AG09309 (cell line): Measurements from ENCODE around the gene SIAH1.
"Not testable (repeated sequence)": the region's sequence is repeated elsewhere in the genome, so short reads cannot be mapped to it uniquely, and the experiment has no call there.

Experiments used
- DNase-seq: peaks from one replicate; pipeline ENCODE4 v3.0.0-alpha.2; 2010; ENCODE audit warnings: low read depth
- H3K4me3 ChIP-seq: 2 replicates; pipeline ENCODE4 v1.5.1; 2011; ENCODE audit warnings: mild to moderate bottlenecking, low read depth, low read length, moderate library complexity; ENCODE audit not compliant: control insufficient read depth
- TF ChIP-seq, protein P1 (sequence below): IDR thresholded peaks from 2 replicates; pipeline ENCODE4 v1.5.1; 2011; ENCODE audit warnings: mild to moderate bottlenecking, low read depth, low read length, inconsistent platforms; ENCODE audit not compliant: insufficient read depth, control insufficient read depth; ENCODE audit errors: missing control alignments

Gene SIAH1

GRCh38 chr16:48381201-48381600 lies 4.0 kb downstream of the SIAH1 start:
- H3K4me3 ChIP-seq, result no peak overlapping the region
- TF ChIP-seq, protein P1, sequence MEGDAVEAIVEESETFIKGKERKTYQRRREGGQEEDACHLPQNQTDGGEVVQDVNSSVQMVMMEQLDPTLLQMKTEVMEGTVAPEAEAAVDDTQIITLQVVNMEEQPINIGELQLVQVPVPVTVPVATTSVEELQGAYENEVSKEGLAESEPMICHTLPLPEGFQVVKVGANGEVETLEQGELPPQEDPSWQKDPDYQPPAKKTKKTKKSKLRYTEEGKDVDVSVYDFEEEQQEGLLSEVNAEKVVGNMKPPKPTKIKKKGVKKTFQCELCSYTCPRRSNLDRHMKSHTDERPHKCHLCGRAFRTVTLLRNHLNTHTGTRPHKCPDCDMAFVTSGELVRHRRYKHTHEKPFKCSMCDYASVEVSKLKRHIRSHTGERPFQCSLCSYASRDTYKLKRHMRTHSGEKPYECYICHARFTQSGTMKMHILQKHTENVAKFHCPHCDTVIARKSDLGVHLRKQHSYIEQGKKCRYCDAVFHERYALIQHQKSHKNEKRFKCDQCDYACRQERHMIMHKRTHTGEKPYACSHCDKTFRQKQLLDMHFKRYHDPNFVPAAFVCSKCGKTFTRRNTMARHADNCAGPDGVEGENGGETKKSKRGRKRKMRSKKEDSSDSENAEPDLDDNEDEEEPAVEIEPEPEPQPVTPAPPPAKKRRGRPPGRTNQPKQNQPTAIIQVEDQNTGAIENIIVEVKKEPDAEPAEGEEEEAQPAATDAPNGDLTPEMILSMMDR, result no peak
- DNase-seq, result no peak

DNA sequence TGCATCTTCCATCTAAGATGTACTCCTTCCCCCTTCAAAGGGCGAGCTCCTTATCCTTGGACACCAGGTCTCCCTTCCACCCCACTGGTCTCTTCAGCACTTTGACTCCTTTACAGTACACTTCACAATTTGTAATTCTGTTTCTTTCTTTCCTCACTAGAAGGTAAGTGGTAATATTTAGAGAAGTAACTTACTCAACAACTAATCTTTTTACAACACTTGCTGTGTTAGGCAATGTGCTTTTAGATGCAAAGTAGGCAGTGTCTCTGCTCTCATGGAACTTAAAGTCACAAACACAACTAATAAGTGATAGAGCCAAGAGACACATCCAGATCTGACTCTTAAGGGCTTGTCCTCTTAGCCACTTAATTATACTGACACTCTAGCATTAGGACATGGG lies 6.4 kb downstream of the SIAH1 start:
- TF ChIP-seq, protein P1, result no peak
- DNase-seq, result no peak

DNA sequence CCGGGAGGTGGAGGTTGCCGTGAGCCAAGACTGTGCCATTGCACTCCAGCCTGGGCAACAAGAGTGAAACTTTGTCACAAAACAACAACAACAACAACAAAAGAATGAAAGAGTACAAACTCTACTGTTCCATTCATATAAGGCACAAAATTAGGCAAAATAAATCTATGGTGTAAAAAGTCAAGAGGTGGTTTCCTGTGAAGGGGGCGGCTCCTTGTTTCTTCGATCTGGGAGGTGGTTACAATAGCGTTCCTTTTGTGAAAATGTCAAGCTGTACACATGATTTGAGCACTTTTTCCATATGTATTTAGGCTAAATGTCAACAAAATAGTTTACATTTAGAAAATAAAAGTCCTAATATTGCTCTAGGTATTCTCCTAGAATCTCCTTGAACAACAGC lies 6.9 kb downstream of the SIAH1 start:
- no peak overlapping the region for H3K4me3 ChIP-seq
- no peak for DNase-seq
- TF ChIP-seq, protein P1, result no peak

More for the DNA sequence above, 6.4 kb downstream of the SIAH1 start:
- no peak overlapping the region for H3K4me3 ChIP-seq

DNA sequence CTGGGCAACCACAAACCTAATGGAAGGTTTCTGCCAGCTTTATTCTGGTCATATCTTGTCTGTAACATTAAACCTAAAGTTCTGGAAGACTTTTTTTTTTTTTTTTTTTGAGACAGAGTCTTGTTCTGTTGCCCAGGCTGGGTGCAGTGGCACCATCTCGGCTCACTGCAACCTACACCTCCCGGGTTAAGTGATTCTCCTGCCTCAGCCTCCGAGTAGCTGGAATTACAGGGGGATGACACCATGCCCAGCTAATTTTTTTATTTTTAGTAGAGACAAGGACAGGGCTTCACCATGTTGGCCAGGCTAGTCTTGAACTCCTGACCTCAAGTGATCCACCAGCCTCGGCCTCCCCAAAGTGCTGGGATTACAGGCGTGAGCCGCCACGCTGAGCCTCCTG lies 7.9 kb downstream of the SIAH1 start:
- not testable (repeated sequence) for H3K4me3 ChIP-seq, DNase-seq

DNA sequence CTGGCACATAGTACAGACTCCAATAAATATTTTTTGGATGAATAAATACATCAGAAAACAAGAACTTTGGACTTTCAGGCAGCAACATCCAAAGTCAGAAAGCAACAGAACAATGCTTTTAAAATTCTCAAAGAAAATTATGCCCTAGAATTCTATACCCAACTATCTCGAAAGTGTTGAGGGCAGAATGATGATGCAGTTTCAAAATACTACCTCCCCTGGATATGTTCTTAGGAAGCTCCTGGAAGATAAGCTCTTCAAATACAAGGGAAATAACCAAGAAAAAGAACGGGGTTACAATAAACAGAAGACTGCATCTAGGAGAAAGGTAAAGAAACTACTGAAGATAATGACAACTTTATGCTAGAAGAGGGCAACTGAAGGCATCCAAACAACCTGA lies 11.0 kb downstream of the SIAH1 start:
- TF ChIP-seq, protein P1, result no peak
- no peak overlapping the region for H3K4me3 ChIP-seq
- no peak for DNase-seq

- TF ChIP-seq, protein P1, result no peak
- no peak for DNase-seq
- no peak overlapping the region for H3K4me3 ChIP-seq
Observed at GRCh38 chr16:48373258-48374029, 11.8 kb downstream of the SIAH1 start.

DNA sequence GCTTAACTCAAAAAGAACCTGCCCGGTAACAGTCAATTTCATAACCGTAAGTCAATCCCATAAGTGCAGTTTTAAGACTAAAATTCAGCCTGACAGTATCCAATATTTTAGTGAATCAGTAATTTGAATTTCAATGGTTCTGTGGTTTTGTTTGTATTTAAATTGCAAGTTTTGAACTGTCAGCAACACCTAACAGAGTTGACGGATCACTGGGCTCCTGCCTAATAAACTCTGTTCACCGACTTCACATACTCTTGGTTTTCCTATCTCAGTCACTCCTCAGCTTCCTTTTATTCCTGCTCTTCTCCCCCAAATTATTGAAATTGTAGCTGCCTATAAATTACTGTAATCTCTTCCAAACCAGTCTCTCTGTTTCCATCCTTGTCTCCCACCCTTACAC lies 12.5 kb downstream of the SIAH1 start:
- no peak for DNase-seq
- TF ChIP-seq, protein P1, result no peak
- H3K4me3 ChIP-seq, result no peak overlapping the region
